ENCODE measurements around the gene AP5B1.

GRCh38 chr11:65826984-65827735 lies 46.4 kb upstream of the AP5B1 start:
- TF ChIP-seq EZH2 (IDR thresholded peaks at IDR 0.05) (no peak), CTCF (IDR thresholded peaks at IDR 0.05) (no peak)
